Neural progenitor cell (in vitro differentiated cells): Measurements from ENCODE around the gene LHFPL2.

Source experiments
- EZH2 ChIP-seq: fragments of 200-600 bp; sonication (generic); IDR thresholded peaks from 2 replicates; pipeline ENCODE4 v1.6.1; 2017; ENCODE audit warnings: antibody characterized with exemption, mild to moderate bottlenecking, moderate library complexity
- TF ChIP-seq, protein P1 (sequence below): fragments of 200-600 bp; sonication (generic); IDR thresholded peaks from 2 replicates; pipeline ENCODE4 v1.5.1; 2017; ENCODE audit warnings: antibody characterized with exemption, mild to moderate bottlenecking

DNA sequence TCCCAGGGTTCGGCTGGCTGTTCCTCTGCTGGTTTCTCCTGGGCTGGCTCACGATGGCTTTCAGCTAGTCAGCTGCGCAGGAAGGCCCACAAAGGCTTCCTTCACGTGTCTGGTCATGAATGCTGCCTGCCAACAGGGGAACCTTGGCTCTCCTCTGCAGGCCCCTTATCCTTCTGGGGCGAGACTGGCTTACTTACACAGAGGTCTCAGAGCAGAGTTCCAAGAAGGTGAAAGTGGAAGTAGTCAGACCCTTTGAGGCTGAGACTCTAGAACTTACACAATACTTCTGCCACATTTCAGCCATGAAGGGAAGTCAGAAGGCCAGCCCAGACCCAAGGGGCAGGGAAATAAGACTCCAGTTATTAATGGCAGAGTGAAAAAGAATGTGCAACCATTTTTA is 99.5 kb downstream of the LHFPL2 start:
- TF ChIP-seq, protein P1, sequence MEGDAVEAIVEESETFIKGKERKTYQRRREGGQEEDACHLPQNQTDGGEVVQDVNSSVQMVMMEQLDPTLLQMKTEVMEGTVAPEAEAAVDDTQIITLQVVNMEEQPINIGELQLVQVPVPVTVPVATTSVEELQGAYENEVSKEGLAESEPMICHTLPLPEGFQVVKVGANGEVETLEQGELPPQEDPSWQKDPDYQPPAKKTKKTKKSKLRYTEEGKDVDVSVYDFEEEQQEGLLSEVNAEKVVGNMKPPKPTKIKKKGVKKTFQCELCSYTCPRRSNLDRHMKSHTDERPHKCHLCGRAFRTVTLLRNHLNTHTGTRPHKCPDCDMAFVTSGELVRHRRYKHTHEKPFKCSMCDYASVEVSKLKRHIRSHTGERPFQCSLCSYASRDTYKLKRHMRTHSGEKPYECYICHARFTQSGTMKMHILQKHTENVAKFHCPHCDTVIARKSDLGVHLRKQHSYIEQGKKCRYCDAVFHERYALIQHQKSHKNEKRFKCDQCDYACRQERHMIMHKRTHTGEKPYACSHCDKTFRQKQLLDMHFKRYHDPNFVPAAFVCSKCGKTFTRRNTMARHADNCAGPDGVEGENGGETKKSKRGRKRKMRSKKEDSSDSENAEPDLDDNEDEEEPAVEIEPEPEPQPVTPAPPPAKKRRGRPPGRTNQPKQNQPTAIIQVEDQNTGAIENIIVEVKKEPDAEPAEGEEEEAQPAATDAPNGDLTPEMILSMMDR = no peak
- TF ChIP-seq EZH2 = no peak
